Lung (tissue), 12 donors: Measurements from ENCODE around the gene FHOD3. TPM values are rescaled to one million over a fixed set of nuclear protein-coding genes. Genes with fewer than 3 reads are reported as not detected.

Source experiments
- ATAC-seq: fragments of 200-7000 bp; cut with Tn5 transposase; one replicate; pipeline ENCODE4 v1.9.1; 2020; ENCODE audit warnings: moderate number of reproducible peaks; ENCODE audit not compliant: insufficient read depth, low FRiP score
- DNase-seq, 3 donors: peaks; one replicate each; pipeline ENCODE4 v3.0.0-alpha.2; 2013 to 2017
- H3K27ac ChIP-seq, 2 donors: one replicate each; pipeline ENCODE4 v1.5.1; 2013; ENCODE audit warnings: mild to moderate bottlenecking in 2 of 2, moderate library complexity in 2 of 2, control low read depth in 1 of 2, inconsistent platforms in 1 of 2, low read depth in 1 of 2, low read length in 1 of 2
- H3K27me3 ChIP-seq, 3 donors: one replicate each; pipeline ENCODE4 v1.5.1; 2013; ENCODE audit warnings: low read length in 2 of 3; ENCODE audit not compliant: control insufficient read depth in 3 of 3, insufficient read depth in 3 of 3
- H3K36me3 ChIP-seq, 4 donors: one replicate each; pipeline ENCODE4 v1.5.1; 2013; ENCODE audit warnings: low read length in 4 of 4, mild to moderate bottlenecking in 1 of 4, moderate library complexity in 1 of 4; ENCODE audit not compliant: control insufficient read depth in 4 of 4, insufficient read depth in 4 of 4
- H3K4me1 ChIP-seq, 5 donors: one replicate each; pipeline ENCODE4 v1.5.1; 2013; ENCODE audit warnings: low read length in 5 of 5, mild to moderate bottlenecking in 2 of 5, moderate library complexity in 1 of 5; ENCODE audit not compliant: control insufficient read depth in 5 of 5, insufficient read depth in 5 of 5
- H3K4me3 ChIP-seq: one replicate; pipeline ENCODE4 v1.5.1; 2013; ENCODE audit warnings: mild to moderate bottlenecking, control low read depth, moderate library complexity
- H3K9ac ChIP-seq, 2 donors: one replicate each; pipeline ENCODE4 v1.5.1; 2013; ENCODE audit warnings: low read length in 2 of 2, control low read depth in 1 of 2; ENCODE audit not compliant: insufficient read depth in 1 of 2
- H3K9me3 ChIP-seq, 4 donors: one replicate each; pipeline ENCODE4 v1.5.1; 2013; ENCODE audit warnings: low read length in 3 of 4, mild to moderate bottlenecking in 1 of 4, moderate library complexity in 1 of 4; ENCODE audit not compliant: control insufficient read depth in 4 of 4, insufficient read depth in 3 of 4
- CTCF ChIP-seq: IDR thresholded peaks from 2 replicates; pipeline ENCODE4 v1.5.1; 2012; ENCODE audit warnings: mild to moderate bottlenecking; ENCODE audit errors: control extremely low read depth, extremely low read depth
- WGBS, 2 donors: extraction: QIAGEN DNeasy Blood & Tissue Kit; methylation state at CpG; one replicate each; pipeline ENCODE4 v1.1.7; 2013; 5-methylcytosine and 5-hydroxymethylcytosine counted together
- polyA plus RNA-seq, 2 donors: library from polyadenylated mRNA; stranded (reverse); fragments of 200-250 nt; gene quantifications; one replicate each; pipeline ENCODE4 v1.2.1, GENCODE V29; 2013
- total RNA-seq, 2 donors: library from RNA; depleted of rRNA in 1 of 2; stranded (reverse); fragments of >200 nt in 1 of 2; gene quantifications; one replicate each; pipeline ENCODE4 v1.2.1, GENCODE V29; 2014 to 2021
- donor health status: control.
- donor health status: control.
- donor health status: Bipolar disorder and iron deficiency.
- donor health status: healthy.
- donor health status: DM: yes; HTN: yes; CAD: no.

Gene FHOD3
- total and polyA plus RNA-seq, 4 donors = 1.0 to 7.4 (median 2.9) TPM

GRCh38 chr18:36415625-36416024 is 118.1 kb downstream of the FHOD3 start:
- DNase-seq (no peak), ATAC-seq (no peak)
- Histone ChIP-seq H3K9ac (no peak overlapping the region), H3K4me1 (peaks cover 0 to 9% (median 9%) of the 10 kb centered on the region in 5 donors), H3K27me3 (no peaks in the 10 kb centered on the region), H3K9me3 (no peaks in the 10 kb centered on the region), H3K27ac (peak overlapping the region in 1 of 2 donors; percentile 33), H3K4me3 (no peak overlapping the region), H3K36me3 (no peaks in the 10 kb centered on the region)
- TF ChIP-seq CTCF = no peak
- WGBS, 2 donors = 78 to 87% methylated on average over 2 of the region's 2 CpGs

GRCh38 chr18:36419188-36419899 is 121.8 kb downstream of the FHOD3 start:
- TF ChIP-seq CTCF = no peak
- Histone ChIP-seq H3K4me1 (peaks cover 0 to 13% (median 9%) of the 10 kb centered on the region in 5 donors), H3K9me3 (no peaks in the 10 kb centered on the region), H3K36me3 (no peaks in the 10 kb centered on the region), H3K4me3 (no peak overlapping the region), H3K27ac (peak overlapping the region in 1 of 2 donors; percentile 83), H3K9ac (peak overlapping the region in 1 of 2 donors; percentile 19), H3K27me3 (peaks cover 0 to 2% (median 0%) of the 10 kb centered on the region in 3 donors)
- 88 to 94% methylated on average over 3 of the region's 3 CpGs for WGBS, 2 donors
- DNase-seq (peak in 2 of 3 donors; percentile 11 to 45), ATAC-seq (no peak)

GRCh38 chr18:36419900-36420531 is 122.5 kb downstream of the FHOD3 start:
- no peak overlapping the region for H3K9ac ChIP-seq
- 86 to 88% methylated on average over 7 of the region's 7 CpGs for WGBS, 2 donors
- H3K27me3 ChIP-seq = peaks cover 0 to 2% (median 0%) of the 10 kb centered on the region in 3 donors
- H3K36me3 ChIP-seq = no peaks in the 10 kb centered on the region
- H3K4me3 ChIP-seq = no peak overlapping the region
- ATAC-seq (no peak), DNase-seq (no peak)
- peaks cover 0 to 13% (median 9%) of the 10 kb centered on the region in 5 donors for H3K4me1 ChIP-seq
- no peaks in the 10 kb centered on the region for H3K9me3 ChIP-seq
- peak overlapping the region in 1 of 2 donors; percentile 83 for H3K27ac ChIP-seq
- no peak for TF ChIP-seq CTCF
